CD1c-positive myeloid dendritic cell (primary cell): ENCODE results near the gene ROR1.

Experiments used
- DNase-seq: peaks from one replicate; pipeline ENCODE4 v3.0.0-alpha.2; 2016; ENCODE audit errors: extremely low spot score

Gene ROR1

GRCh38 chr1:64107118-64107519 lies 333.3 kb downstream of the ROR1 start:
- no peak for DNase-seq

GRCh38 chr1:64107632-64108031 lies 333.8 kb downstream of the ROR1 start:
- DNase-seq, result no peak

- no peak for DNase-seq
Observed at GRCh38 chr1:64110924-64111777, 337.3 kb downstream of the ROR1 start.

- no peak for DNase-seq
Observed at GRCh38 chr1:64111787-64112186, 338.0 kb downstream of the ROR1 start.

- DNase-seq, result no peak
Observed at GRCh38 chr1:64112281-64112680, 338.5 kb downstream of the ROR1 start.

- DNase-seq, result no peak
Observed at GRCh38 chr1:64114012-64114525, 340.3 kb downstream of the ROR1 start.

GRCh38 chr1:64116537-64116936 lies 342.7 kb downstream of the ROR1 start:
- DNase-seq, result no peak

- no peak for DNase-seq
Observed at GRCh38 chr1:64117492-64117891, 343.7 kb downstream of the ROR1 start.

- DNase-seq, result no peak
Observed at GRCh38 chr1:64121766-64122385, 348.1 kb downstream of the ROR1 start.

GRCh38 chr1:64122588-64122987 lies 348.8 kb downstream of the ROR1 start:
- DNase-seq, result no peak

- no peak for DNase-seq
Observed at GRCh38 chr1:64124704-64125440, 351.1 kb downstream of the ROR1 start.

GRCh38 chr1:64126581-64126980 lies 352.8 kb downstream of the ROR1 start:
- DNase-seq, result no peak

GRCh38 chr1:64127297-64127696 lies 353.5 kb downstream of the ROR1 start:
- DNase-seq, result no peak

- no peak for DNase-seq
Observed at GRCh38 chr1:64129701-64130100, 355.9 kb downstream of the ROR1 start.

- no peak for DNase-seq
Observed at GRCh38 chr1:64131155-64131554, 357.3 kb downstream of the ROR1 start.

- no peak for DNase-seq
Observed at GRCh38 chr1:64133036-64133435, 359.2 kb downstream of the ROR1 start.

GRCh38 chr1:64135462-64136223 lies 361.8 kb downstream of the ROR1 start:
- DNase-seq, result no peak

- no peak for DNase-seq
Observed at GRCh38 chr1:64136296-64136695, 362.5 kb downstream of the ROR1 start.

- DNase-seq, result peak; percentile 68
Observed at GRCh38 chr1:64136752-64137411, 363.1 kb downstream of the ROR1 start.

- no peak for DNase-seq
Observed at GRCh38 chr1:64137412-64137803, 363.6 kb downstream of the ROR1 start.

GRCh38 chr1:64139877-64140276 lies 366.1 kb downstream of the ROR1 start:
- DNase-seq, result no peak
